Astrocyte (in vitro differentiated cells and primary cell): ENCODE measurements around the gene IGDCC3.

Experiments used
- CTCF ChIP-seq: IDR thresholded peaks from 2 replicates; pipeline ENCODE4 v1.5.1; 2011; ENCODE audit warnings: low read depth, mild to moderate bottlenecking, inconsistent platforms, low read length, moderate library complexity; ENCODE audit not compliant: insufficient read depth
- EZH2 ChIP-seq: IDR thresholded peaks from 2 replicates; pipeline ENCODE4 v1.6.1; 2012; ENCODE audit warnings: mild to moderate bottlenecking, low read length, inconsistent platforms; ENCODE audit not compliant: insufficient read depth

- TF ChIP-seq EZH2 = no peak
- no peak for TF ChIP-seq CTCF
These were observed 46.7 kb downstream of the IGDCC3 start for GRCh38 chr15:65330934-65331645.
